NCI-H69 (cell line): ENCODE data around the gene CT55.
"Not testable (repeated sequence)": the region's sequence is repeated elsewhere in the genome, so short reads cannot be mapped to it uniquely, and the experiment has no call there.

Experiments used
- DNase-seq: peaks from one replicate; lab custom pipeline; 2025; lab: John Stamatoyannopoulos, UW

CT55 gene

GRCh38 chrX:135170877-135171519 lies at the start of gene CT55:
Gene CT55 (minus strand): TSS chrX:135171398. CDS start chrX:135171171, 227 bp downstream.
- DNase-seq, result no peak

GRCh38 chrX:135213200-135213844 lies 42.1 kb upstream of the CT55 start:
- DNase-seq, result no peak

GRCh38 chrX:135206427-135206826 lies 35.2 kb upstream of the CT55 start:
- peak; percentile 0 for DNase-seq

GRCh38 chrX:135200297-135200696 lies 29.1 kb upstream of the CT55 start:
- DNase-seq, result no peak

- peak; percentile 9 for DNase-seq
These were observed 23.5 kb upstream of the CT55 start for GRCh38 chrX:135194684-135195083.

GRCh38 chrX:135193740-135194139 lies 22.5 kb upstream of the CT55 start:
- no peak for DNase-seq

GRCh38 chrX:135191838-135192237 lies 20.6 kb upstream of the CT55 start:
- no peak for DNase-seq

GRCh38 chrX:135185795-135186443 lies 14.7 kb upstream of the CT55 start:
- peak; percentile 64 for DNase-seq

GRCh38 chrX:135178636-135179035 lies 7.4 kb upstream of the CT55 start:
- DNase-seq, result no peak

- no peak for DNase-seq
These were observed 730 bp downstream of the CT55 start for GRCh38 chrX:135170468-135170867.

GRCh38 chrX:135169534-135169933 lies 1.7 kb downstream of the CT55 start:
- DNase-seq, result not testable (repeated sequence)

GRCh38 chrX:135168486-135168885 lies 2.7 kb downstream of the CT55 start:
- DNase-seq, result no peak

GRCh38 chrX:135154688-135155087 lies 16.5 kb downstream of the CT55 start:
- not testable (repeated sequence) for DNase-seq

- not testable (repeated sequence) for DNase-seq
These were observed 45.1 kb downstream of the CT55 start for GRCh38 chrX:135126145-135126544.

- DNase-seq, result not testable (repeated sequence)
These were observed 51.1 kb downstream of the CT55 start, which contains the start of gene ETDB for GRCh38 chrX:135120056-135120576. Gene ETDB (minus strand): TSS chrX:135120526. CDS start chrX:135119261, 1,265 bp downstream.

GRCh38 chrX:135116064-135116463 lies 55.1 kb downstream of the CT55 start:
- not testable (repeated sequence) for DNase-seq

- no peak for DNase-seq
These were observed 56.8 kb downstream of the CT55 start for GRCh38 chrX:135114392-135114791.

GRCh38 chrX:135112743-135113142 lies 58.5 kb downstream of the CT55 start:
- DNase-seq, result no peak

- DNase-seq, result peak; percentile 24
These were observed 59.0 kb downstream of the CT55 start for GRCh38 chrX:135112096-135112729.

GRCh38 chrX:135109554-135109953 lies 61.6 kb downstream of the CT55 start:
- no peak for DNase-seq
